Osteoblast (primary cell): ENCODE data around the gene ARHGEF16. TPM values are rescaled to one million over a fixed set of nuclear protein-coding genes. Genes with fewer than 3 reads are reported as not detected.

ENCODE experiments used
- DNase-seq: peaks from one replicate; pipeline ENCODE4 v3.0.0; 2011; ENCODE audit warnings: low spot score, mixed read lengths; ENCODE audit not compliant: insufficient read length; ENCODE audit errors: missing footprints
- H2AFZ ChIP-seq: 2 replicates; pipeline ENCODE4 v1.6.0; 2011; ENCODE audit warnings: mild to moderate bottlenecking, low read length
- H3K27ac ChIP-seq: 2 replicates; pipeline ENCODE4 v1.5.1; 2011; ENCODE audit warnings: mild to moderate bottlenecking, low read depth, low read length, moderate library complexity
- H3K27me3 ChIP-seq: 2 replicates; pipeline ENCODE4 v1.6.0; 2012; ENCODE audit warnings: mild to moderate bottlenecking, control low read depth, inconsistent platforms, low read length, moderate library complexity; ENCODE audit not compliant: insufficient read depth
- H3K36me3 ChIP-seq: 2 replicates; pipeline ENCODE4 v1.5.1; 2011; ENCODE audit warnings: mild to moderate bottlenecking, low read length, control low read depth, moderate library complexity; ENCODE audit not compliant: insufficient read depth
- H3K4me1 ChIP-seq: 2 replicates; pipeline ENCODE4 v1.5.1; 2011; ENCODE audit warnings: mild to moderate bottlenecking, low read length, control low read depth, moderate library complexity; ENCODE audit not compliant: insufficient read depth
- H3K4me2 ChIP-seq: 2 replicates; pipeline ENCODE4 v1.6.0; 2011; ENCODE audit warnings: mild to moderate bottlenecking, low read length; ENCODE audit not compliant: insufficient read depth
- H3K4me3 ChIP-seq: fragments of 200-600 bp; sonication (generic); 3 replicates; pipeline ENCODE4 v1.5.1; 2012; ENCODE audit warnings: mild to moderate bottlenecking, low read length, inconsistent platforms; ENCODE audit not compliant: insufficient read depth
- H3K79me2 ChIP-seq: 2 replicates; pipeline ENCODE4 v1.6.0; 2012; ENCODE audit warnings: mild to moderate bottlenecking, low read length, control low read depth, inconsistent platforms; ENCODE audit not compliant: insufficient read depth
- H3K9me3 ChIP-seq: 2 replicates; pipeline ENCODE4 v1.5.1; 2011; ENCODE audit warnings: low read depth, low read length, control low read depth
- H4K20me1 ChIP-seq: 2 replicates; pipeline ENCODE4 v1.6.0; 2012; ENCODE audit warnings: mild to moderate bottlenecking, low read length, control low read depth; ENCODE audit not compliant: insufficient read depth
- total RNA-seq: library from RNA; depleted of rRNA; stranded (reverse); fragments of >200 nt; gene quantifications from 2 replicates; pipeline ENCODE4 v1.2.3, GENCODE V29; 2012
- TF ChIP-seq, protein P1 (sequence below): IDR thresholded peaks from 2 replicates; pipeline ENCODE4 v1.5.1; 2011; ENCODE audit warnings: mild to moderate bottlenecking, low read depth, low read length, moderate library complexity; ENCODE audit errors: extremely low read depth

ARHGEF16 gene
- total RNA-seq, 1 donor, result not detected

GRCh38 chr1:3467096-3468036 lies 12.9 kb downstream of the ARHGEF16 start:
- Histone ChIP-seq H2AFZ (no peak overlapping the region), H3K9me3 (no peaks in the 10 kb centered on the region), H3K36me3 (no peaks in the 10 kb centered on the region), H3K4me3 (no peak overlapping the region), H4K20me1 (no peaks in the 10 kb centered on the region), H3K4me1 (peaks cover 3% of the 10 kb centered on the region), H3K79me2 (no peaks in the 10 kb centered on the region), H3K27ac (no peak overlapping the region), H3K4me2 (no peak overlapping the region), H3K27me3 (peaks cover 6% of the 10 kb centered on the region)
- TF ChIP-seq, protein P1, sequence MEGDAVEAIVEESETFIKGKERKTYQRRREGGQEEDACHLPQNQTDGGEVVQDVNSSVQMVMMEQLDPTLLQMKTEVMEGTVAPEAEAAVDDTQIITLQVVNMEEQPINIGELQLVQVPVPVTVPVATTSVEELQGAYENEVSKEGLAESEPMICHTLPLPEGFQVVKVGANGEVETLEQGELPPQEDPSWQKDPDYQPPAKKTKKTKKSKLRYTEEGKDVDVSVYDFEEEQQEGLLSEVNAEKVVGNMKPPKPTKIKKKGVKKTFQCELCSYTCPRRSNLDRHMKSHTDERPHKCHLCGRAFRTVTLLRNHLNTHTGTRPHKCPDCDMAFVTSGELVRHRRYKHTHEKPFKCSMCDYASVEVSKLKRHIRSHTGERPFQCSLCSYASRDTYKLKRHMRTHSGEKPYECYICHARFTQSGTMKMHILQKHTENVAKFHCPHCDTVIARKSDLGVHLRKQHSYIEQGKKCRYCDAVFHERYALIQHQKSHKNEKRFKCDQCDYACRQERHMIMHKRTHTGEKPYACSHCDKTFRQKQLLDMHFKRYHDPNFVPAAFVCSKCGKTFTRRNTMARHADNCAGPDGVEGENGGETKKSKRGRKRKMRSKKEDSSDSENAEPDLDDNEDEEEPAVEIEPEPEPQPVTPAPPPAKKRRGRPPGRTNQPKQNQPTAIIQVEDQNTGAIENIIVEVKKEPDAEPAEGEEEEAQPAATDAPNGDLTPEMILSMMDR, result no peak
- peak; percentile 95 for DNase-seq

GRCh38 chr1:3468236-3469103 lies 14.0 kb downstream of the ARHGEF16 start:
- TF ChIP-seq, protein P1, result no peak
- H3K36me3 ChIP-seq, result no peaks in the 10 kb centered on the region
- no peak overlapping the region for H3K4me2 ChIP-seq
- H3K27ac ChIP-seq, result no peak overlapping the region
- H2AFZ ChIP-seq, result no peak overlapping the region
- peak; percentile 82 for DNase-seq
- H3K4me1 ChIP-seq, result peaks cover 9% of the 10 kb centered on the region
- H4K20me1 ChIP-seq, result no peaks in the 10 kb centered on the region
- H3K9me3 ChIP-seq, result no peaks in the 10 kb centered on the region
- peaks cover 6% of the 10 kb centered on the region for H3K27me3 ChIP-seq
- no peaks in the 10 kb centered on the region for H3K79me2 ChIP-seq
- H3K4me3 ChIP-seq, result no peak overlapping the region

DNA sequence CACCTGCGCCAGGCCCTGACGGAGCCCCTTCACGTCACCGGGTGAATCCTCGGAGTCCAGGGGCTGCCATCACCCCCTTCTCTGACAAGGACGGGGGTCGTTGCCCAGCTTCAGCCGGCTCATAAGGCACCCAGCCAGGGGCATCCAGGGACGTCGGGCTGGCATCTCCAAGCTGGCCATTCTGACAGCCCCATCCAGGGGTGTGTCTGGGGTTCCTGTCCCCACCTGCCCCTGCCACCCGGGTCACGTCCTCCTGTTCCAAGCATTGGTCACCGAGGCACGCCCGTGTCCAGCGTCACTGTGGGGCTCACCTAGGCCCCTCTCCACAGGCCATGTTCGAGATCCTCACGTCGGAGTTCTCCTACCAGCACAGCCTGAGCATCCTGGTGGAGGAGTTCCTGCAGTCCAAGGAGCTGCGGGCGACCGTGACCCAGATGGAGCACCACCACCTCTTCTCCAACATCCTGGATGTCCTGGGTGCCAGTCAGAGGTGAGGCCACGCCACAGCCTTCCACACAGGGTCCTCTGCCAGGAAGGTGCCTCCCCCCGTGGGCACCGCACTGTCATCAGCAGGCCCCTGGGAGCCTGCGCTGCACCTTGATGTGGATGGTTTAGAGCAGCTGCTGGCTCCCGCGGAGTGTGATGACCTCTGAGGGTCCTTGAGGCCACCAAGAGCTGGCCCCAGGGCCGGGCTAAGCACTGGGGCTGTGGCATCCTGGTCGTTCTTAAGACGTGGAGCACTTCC lies 14.8 kb downstream of the ARHGEF16 start:
- DNase-seq, result no peak
- H3K9me3 ChIP-seq, result no peaks in the 10 kb centered on the region
- H3K4me3 ChIP-seq, result no peak overlapping the region
- no peak overlapping the region for H3K27ac ChIP-seq
- H3K4me1 ChIP-seq, result peaks cover 16% of the 10 kb centered on the region
- H2AFZ ChIP-seq, result no peak overlapping the region
- TF ChIP-seq, protein P1, result no peak
- no peak overlapping the region for H3K4me2 ChIP-seq
- H3K27me3 ChIP-seq, result peaks cover 6% of the 10 kb centered on the region
- H4K20me1 ChIP-seq, result peaks cover 5% of the 10 kb centered on the region
- no peaks in the 10 kb centered on the region for H3K36me3 ChIP-seq
- no peaks in the 10 kb centered on the region for H3K79me2 ChIP-seq
